Endothelial cell of umbilical vein (primary cell): ENCODE results near the gene ELOVL2. TPM values are rescaled to one million over a fixed set of nuclear protein-coding genes. Genes with fewer than 3 reads are reported as not detected.
A peak's percentile ranks its signal among the peaks of the same experiment; 100 is the strongest.

Experiments
- BruUV-seq: library from RNA; stranded (reverse); fragments of 400-500 nt; replicated peaks from 2 replicates; lab custom pipeline; 2021; lab: Mats Ljungman, UMichigan
- CTCF ChIA-PET: fragments of 300-600, 350-600 bp; sonication (Branson Sonifier 250); formaldehyde crosslinking; loops from one replicate; lab custom pipeline; 2021; ENCODE audit warnings: antibody characterized with exemption, inconsistent platforms; lab: Charles Lee
- POLR2A ChIA-PET: fragments of 300-600, 350-600 bp; sonication (Branson Sonifier 250); formaldehyde crosslinking; loops from one replicate; lab custom pipeline; 2021; ENCODE audit warnings: antibody characterized with exemption, inconsistent platforms; lab: Charles Lee
- DNase-seq: peaks from one replicate; pipeline ENCODE4 v3.0.0-alpha.2; 2011; ENCODE audit warnings: low read depth, low spot score
- FAIRE-seq: peaks from 2 replicates; lab custom pipeline; 2011; peaks lifted over from hg19 to GRCh38; lab: Jason Lieb, UNC
- H2AFZ ChIP-seq: 2 replicates; pipeline ENCODE4 v1.6.0; 2012; ENCODE audit warnings: low read depth, low read length, control low read depth, inconsistent platforms
- H3K27ac ChIP-seq: 2 replicates; pipeline ENCODE4 v1.5.1; 2011; ENCODE audit warnings: low read depth, mild to moderate bottlenecking, control low read depth, low read length, moderate library complexity; ENCODE audit not compliant: insufficient read depth
- H3K27me3 ChIP-seq, 2 experiments: 2 replicates each; pipeline versions ENCODE4 v1.6.0 to v1.6.1; 2011; ENCODE audit warnings: low read length in 2 of 2, mixed read lengths in 1 of 2; ENCODE audit not compliant: control insufficient read depth in 2 of 2, insufficient read depth in 2 of 2
- H3K36me3 ChIP-seq, 2 experiments: 2 replicates in 1 of 2; 3 replicates in 1 of 2; pipeline ENCODE4 v1.5.1; 2011; ENCODE audit warnings: low read length in 2 of 2, mild to moderate bottlenecking in 1 of 2, moderate library complexity in 1 of 2; ENCODE audit not compliant: control insufficient read depth in 2 of 2, insufficient read depth in 2 of 2; ENCODE audit errors: extremely low read depth in 1 of 2
- H3K4me1 ChIP-seq: 3 replicates; pipeline ENCODE4 v1.5.1; 2011; ENCODE audit warnings: mild to moderate bottlenecking, low read length; ENCODE audit not compliant: control insufficient read depth, insufficient read depth; ENCODE audit errors: extremely low read depth
- H3K4me2 ChIP-seq: 2 replicates; pipeline ENCODE4 v1.6.1; 2011; ENCODE audit warnings: low read length, control low read depth, mixed read lengths; ENCODE audit not compliant: insufficient read depth
- H3K4me3 ChIP-seq, 3 experiments: fragments of 200-600 bp in 1 of 3; sonication (generic), shearing (Covaris generic) in 1 of 3; replicated peaks in 1 of 3; 2 replicates each; pipeline ENCODE4 v1.5.1; 2011 to 2016; ENCODE audit warnings: control low read depth in 3 of 3, low read length in 3 of 3, mild to moderate bottlenecking in 2 of 3, inconsistent platforms in 1 of 3, low read depth in 1 of 3, moderate library complexity in 1 of 3; ENCODE audit not compliant: insufficient read depth in 1 of 3
- H3K79me2 ChIP-seq: 2 replicates; pipeline ENCODE4 v1.6.0; 2012; ENCODE audit warnings: low read length, inconsistent platforms; ENCODE audit not compliant: control insufficient read depth, insufficient read depth
- H3K9ac ChIP-seq: replicated peaks from 2 replicates; pipeline ENCODE3; 2011; ENCODE audit warnings: low read length, control low read depth; ENCODE audit not compliant: insufficient read depth; ENCODE audit errors: extremely low read depth
- H3K9me1 ChIP-seq: replicated peaks from 3 replicates; pipeline ENCODE4 v1.6.0; 2011; ENCODE audit warnings: mild to moderate bottlenecking, low read length; ENCODE audit not compliant: control insufficient read depth, insufficient read depth; ENCODE audit errors: extremely low read depth
- H3K9me3 ChIP-seq: replicated peaks from 2 replicates; pipeline ENCODE4 v1.5.1; 2012; ENCODE audit warnings: low read length, inconsistent platforms; ENCODE audit not compliant: control insufficient read depth, insufficient read depth
- H4K20me1 ChIP-seq: replicated peaks from 2 replicates; pipeline ENCODE3; 2011; ENCODE audit warnings: mild to moderate bottlenecking, low read length; ENCODE audit not compliant: control insufficient read depth, insufficient read depth; ENCODE audit errors: extremely low read depth
- EZH2 ChIP-seq: IDR thresholded peaks from 2 replicates; pipeline ENCODE4 v1.6.1; 2012; ENCODE audit warnings: borderline replicate concordance, low read depth, mild to moderate bottlenecking, moderate library complexity, low read length, inconsistent platforms; ENCODE audit not compliant: severe bottlenecking
- FOS ChIP-seq: IDR thresholded peaks from 2 replicates; pipeline ENCODE4 v1.6.1; 2011; ENCODE audit warnings: mild to moderate bottlenecking, low read length, moderate library complexity, borderline replicate concordance; ENCODE audit not compliant: insufficient read depth
- JUN ChIP-seq: IDR thresholded peaks from 2 replicates; pipeline ENCODE4 v1.6.1; 2011; ENCODE audit warnings: borderline replicate concordance, low read depth; ENCODE audit not compliant: insufficient read length, insufficient read depth
- MAX ChIP-seq: IDR thresholded peaks from 2 replicates; pipeline ENCODE4 v1.6.1; 2011; ENCODE audit not compliant: insufficient read depth, insufficient read length
- POLR2A ChIP-seq: IDR thresholded peaks from 2 replicates; pipeline ENCODE4 v1.6.1; 2012; ENCODE audit warnings: low read depth, mild to moderate bottlenecking, control low read depth, low read length
- dilution Hi-C: fragments of 300-500 bp; cut with MboI; formaldehyde crosslinking; loops from one replicate; pipeline ENCODE4 v1.15.0; 2019; ENCODE audit warnings: low sequenced_read_pairs; ENCODE audit not compliant: extremely low pct_ligation_motif_present
- intact Hi-C: fragments of 100-400 bp; cut with micrococcal nuclease; formaldehyde crosslinking; loops from one replicate; pipeline ENCODE4 v1.10.0; 2022
- polyA plus RNA-seq, 4 experiments: library from polyadenylated mRNA; depleted of rRNA in 3 of 4; stranded (reverse) in 3 of 4; unstranded in 1 of 4; fragments of >200 nt; gene quantifications; 2 replicates each; pipeline versions ENCODE4 v1.2.1 to v1.2.3, GENCODE V29; 2011 to 2012; ENCODE audit warnings: missing spikeins in 1 of 4
- total RNA-seq: library from RNA; stranded (reverse); gene quantifications from 2 replicates; pipeline ENCODE4 v1.2.3, GENCODE V29; 2021

Gene ELOVL2
- total and polyA plus RNA-seq, 2 donors (not counting 3 experiments of a cell fraction or from before 2014, with no cell fraction given): not detected

- CTCF ChIA-PET: interaction anchor here (0.6 to 2.5 kb wide), 3 partner anchors 11 to 82 kb away, joined by 3 to 9 read pairs (median 3); no protein-coding TSS in a partner anchor
- TF ChIP-seq MAX (no peak), POLR2A (no peak)
- dilution Hi-C loops: no loop called here
- no peak overlapping the region for H3K4me2 ChIP-seq
- FAIRE-seq: no peak
- no peak overlapping the region for H3K9ac ChIP-seq
- no peak overlapping the region for H3K27ac ChIP-seq
- no peaks in the 10 kb centered on the region for H3K9me3 ChIP-seq
- no peak overlapping the region for H3K4me3 ChIP-seq
- DNase-seq: no peak
- H3K4me1 ChIP-seq: no peaks in the 10 kb centered on the region
- no peaks in the 10 kb centered on the region for H3K36me3 ChIP-seq
- no peaks in the 10 kb centered on the region for H3K79me2 ChIP-seq
- H4K20me1 ChIP-seq: no peaks in the 10 kb centered on the region
- H3K27me3 ChIP-seq: peaks cover 18 to 48% of the 10 kb centered on the region in 2 experiments
- BruUV-seq: no TSS peak
- intact Hi-C loops: no loop called here
- POLR2A ChIA-PET: no interaction called here
- no peaks in the 10 kb centered on the region for H3K9me1 ChIP-seq
- H2AFZ ChIP-seq: no peak overlapping the region
Measured at GRCh38 chr6:11036977-11037430, 7.1 kb downstream of the ELOVL2 start.

GRCh38 chr6:11036351-11036740, 7.8 kb downstream of the ELOVL2 start:
- no peak for FAIRE-seq
- dilution Hi-C loops: no loop called here
- CTCF ChIA-PET: no interaction called here

More at GRCh38 chr6:11036351-11036740, 7.8 kb downstream of the ELOVL2 start:
- no peak overlapping the region for H3K4me3 ChIP-seq
- peaks cover 16 to 44% of the 10 kb centered on the region in 2 experiments for H3K27me3 ChIP-seq
- no peaks in the 10 kb centered on the region for H4K20me1 ChIP-seq
- TF ChIP-seq EZH2 (peak; percentile 40), JUN (no peak), FOS (no peak)
- no peak overlapping the region for H3K4me2 ChIP-seq
- BruUV-seq: no TSS peak
- H3K9ac ChIP-seq: no peak overlapping the region
- no peak overlapping the region for H3K27ac ChIP-seq
- H3K4me1 ChIP-seq: no peaks in the 10 kb centered on the region
- H3K36me3 ChIP-seq: no peaks in the 10 kb centered on the region
- no peaks in the 10 kb centered on the region for H3K9me3 ChIP-seq
- DNase-seq: no peak
- H2AFZ ChIP-seq: no peak overlapping the region
- H3K79me2 ChIP-seq: no peaks in the 10 kb centered on the region
- POLR2A ChIA-PET: no interaction called here
- H3K9me1 ChIP-seq: no peaks in the 10 kb centered on the region
- intact Hi-C loops: no loop called here
